ENCODE measurements around the gene MTF1. TPM values are rescaled to one million over a fixed set of nuclear protein-coding genes. Genes with fewer than 3 reads are reported as not detected.
A peak's percentile ranks its signal among the peaks of the same experiment; 100 is the strongest.
"Not testable (repeated sequence)": the region's sequence is repeated elsewhere in the genome, so short reads cannot be mapped to it uniquely, and the experiment has no call there.

Gene MTF1
- total RNA-seq, 1 donor from 2014 or later, result 10.6 TPM

DNA sequence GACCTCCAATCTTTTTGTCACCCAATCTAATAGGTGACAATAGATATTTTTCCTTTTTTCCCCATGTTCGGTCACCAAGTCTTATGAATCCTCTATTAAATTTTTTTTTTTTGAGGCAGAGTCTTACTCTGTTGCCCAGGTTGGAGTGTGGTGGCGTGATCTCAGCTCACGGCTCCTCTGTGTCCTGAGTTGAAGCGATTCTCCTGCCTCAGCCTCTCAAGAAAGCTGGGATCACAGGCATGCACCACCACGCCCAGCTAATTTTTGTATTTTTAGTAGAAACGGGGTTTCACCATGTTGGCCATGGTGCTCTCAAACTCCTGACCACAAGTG, 42.5 kb upstream of the MTF1 start:
- Histone ChIP-seq H3K27ac (no peak overlapping the region), H3K27me3 (no peaks in the 10 kb centered on the region), H3K4me1 (peaks cover 3 to 12% of the 10 kb centered on the region in 2 donors), H3K9me3 (no peaks in the 10 kb centered on the region), H3K4me3 (no peak overlapping the region), H3K36me3 (peaks cover 0 to 8% of the 10 kb centered on the region in 2 donors)
- intact Hi-C loops (cut with DNase I), result no loop called here
- TF ChIP-seq CTCF (IDR thresholded peaks at IDR 0.05), result no peak
- no peak for DNase-seq (ENCODE audit: low spot score in 2 of 2)

- Histone ChIP-seq H3K27me3 (no peaks in the 10 kb centered on the region), H3K4me3 (no peak overlapping the region), H3K27ac (peak overlapping the region in 1 of 2 donors; percentile 11), H3K9me3 (no peaks in the 10 kb centered on the region), H3K4me1 (peaks cover 3 to 10% of the 10 kb centered on the region in 2 donors), H3K36me3 (peaks cover 0 to 8% of the 10 kb centered on the region in 2 donors)
- TF ChIP-seq CTCF (IDR thresholded peaks at IDR 0.05), result no peak
- intact Hi-C loops (cut with DNase I), result no loop called here
- no peak for DNase-seq (ENCODE audit: low spot score in 2 of 2)
These were observed 42.0 kb upstream of the MTF1 start for GRCh38 chr1:37901191-37901892.

DNA sequence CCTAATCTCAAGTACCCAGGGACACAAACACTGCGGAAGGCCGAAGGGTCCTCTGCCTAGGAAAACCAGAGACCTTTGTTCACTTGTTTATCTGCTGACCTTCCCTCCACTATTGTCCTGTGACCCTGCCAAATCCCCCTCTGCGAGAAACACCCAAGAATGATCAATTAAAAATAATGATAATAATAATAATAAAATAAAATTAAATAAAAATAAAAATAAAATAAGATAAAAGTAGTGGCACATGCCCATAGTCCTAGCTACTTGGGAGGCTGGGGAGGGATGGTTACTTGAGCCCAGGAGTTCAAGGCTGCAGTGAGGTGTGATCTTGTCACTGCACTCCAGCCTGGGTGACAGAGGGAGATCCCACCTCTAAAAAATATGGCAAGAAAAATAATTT, 38.2 kb upstream of the MTF1 start:
- H3K9me3 ChIP-seq; DNase-seq (ENCODE audit: low spot score in 2 of 2); H3K27me3 ChIP-seq; H3K36me3 ChIP-seq; H3K4me3 ChIP-seq; H3K27ac ChIP-seq; intact Hi-C loops (cut with DNase I); H3K4me1 ChIP-seq: not testable (repeated sequence)

DNA sequence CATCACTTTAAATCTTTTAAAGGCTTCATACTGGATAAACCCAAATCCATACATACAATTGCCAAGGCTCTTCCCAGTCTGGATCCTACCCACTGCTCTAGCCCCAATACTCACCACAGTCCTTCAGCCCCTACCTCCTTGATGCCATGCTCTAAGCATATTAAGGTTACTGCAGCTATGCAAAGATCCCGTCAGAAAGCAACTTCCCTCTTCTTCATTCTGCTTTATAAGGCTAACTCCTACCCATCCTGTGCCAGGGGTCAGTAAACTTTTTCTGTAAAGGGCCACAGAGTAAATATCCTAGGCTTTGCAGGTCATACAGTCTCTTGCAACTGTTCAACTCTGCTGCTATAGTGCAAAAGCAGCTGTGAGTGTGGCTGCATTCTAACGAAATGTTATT, 34.3 kb upstream of the MTF1 start:
- H3K36me3 ChIP-seq, result peaks cover 18 to 20% of the 10 kb centered on the region in 2 donors
- H3K27ac ChIP-seq, result peak overlapping the region; percentile 62 to 65
- DNase-seq (ENCODE audit: low spot score in 2 of 2), result no peak
- no peaks in the 10 kb centered on the region for H3K27me3 ChIP-seq
- no peaks in the 10 kb centered on the region for H3K4me1 ChIP-seq
- no peak for TF ChIP-seq CTCF (IDR thresholded peaks at IDR 0.05)
- H3K4me3 ChIP-seq, result no peak overlapping the region
- intact Hi-C loops (cut with DNase I), result loop anchor here (2.0 to 5.0 kb wide), 2 partner anchors 39 to 53 kb away; partner anchors contain the start of gene INPP5B
- H3K9me3 ChIP-seq, result no peaks in the 10 kb centered on the region

DNA sequence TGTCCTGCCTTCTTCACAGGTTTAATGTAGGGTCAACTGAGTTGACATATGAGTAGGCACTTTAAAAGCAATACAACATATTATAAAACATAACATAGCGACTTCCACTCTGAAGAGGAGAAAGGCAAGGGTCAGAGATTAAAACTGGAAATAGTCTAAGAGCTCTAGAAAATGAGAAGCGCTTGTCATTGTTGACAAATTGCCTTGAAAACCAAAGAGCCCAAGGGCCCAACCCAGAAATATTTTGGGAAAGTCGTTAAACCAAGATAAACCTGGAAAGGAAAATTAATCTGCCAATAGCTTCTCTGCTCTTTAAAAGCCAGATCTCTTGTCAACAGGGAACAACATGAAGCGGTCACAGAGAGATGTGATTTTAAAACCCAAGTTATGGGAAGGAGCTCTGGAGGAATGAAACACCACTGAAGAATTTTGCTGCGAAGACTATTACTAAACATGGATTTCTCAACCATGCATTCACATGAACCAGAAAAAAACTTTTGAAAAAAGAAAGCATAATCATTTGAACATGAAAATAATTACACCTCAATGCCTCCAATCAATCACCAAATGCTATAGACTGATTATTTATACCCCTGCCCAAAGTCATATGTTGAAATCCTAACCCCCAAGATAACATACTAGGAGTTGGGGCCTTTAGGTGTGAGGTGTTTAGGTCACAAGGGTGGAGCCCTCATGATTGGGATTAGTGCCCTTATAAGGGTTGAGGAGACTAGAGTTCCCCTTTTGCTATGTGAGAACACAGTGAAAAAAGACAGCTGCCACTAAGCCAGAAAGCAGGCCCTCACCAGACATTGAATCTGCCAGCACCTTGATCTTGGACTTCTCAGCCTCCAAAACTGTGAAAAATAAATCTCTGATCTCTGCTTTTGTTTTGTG, 33.0 kb upstream of the MTF1 start:
- no peaks in the 10 kb centered on the region for H3K27me3 ChIP-seq
- H3K9me3 ChIP-seq, result no peaks in the 10 kb centered on the region
- H3K4me3 ChIP-seq, result no peak overlapping the region
- H3K4me1 ChIP-seq, result no peaks in the 10 kb centered on the region
- DNase-seq (ENCODE audit: low spot score in 2 of 2), result no peak
- intact Hi-C loops (cut with DNase I), result loop anchor here (2.0 to 5.0 kb wide), 2 partner anchors 40 to 54 kb away; partner anchors contain the start of gene INPP5B
- H3K27ac ChIP-seq, result peak overlapping the region; percentile 62 to 65
- H3K36me3 ChIP-seq, result peaks cover 31 to 32% of the 10 kb centered on the region in 2 donors
- no peak for TF ChIP-seq CTCF (IDR thresholded peaks at IDR 0.05)
